Measurements from ENCODE around the gene MSX1. TPM values are rescaled to one million over a fixed set of nuclear protein-coding genes. Genes with fewer than 3 reads are reported as not detected.
"Not testable (repeated sequence)": the region's sequence is repeated elsewhere in the genome, so short reads cannot be mapped to it uniquely, and the experiment has no call there.

MSX1 gene
- total RNA-seq, 1 experiment from 2014 or later: not detected

- H3K9me3 ChIP-seq (ENCODE audit: insufficient read depth, low read depth): no peaks in the 10 kb centered on the region
- H3K27ac ChIP-seq: no peak overlapping the region
- no peak overlapping the region for H3K4me2 ChIP-seq
- H3K36me3 ChIP-seq (ENCODE audit: low read depth): no peaks in the 10 kb centered on the region
- H4K20me1 ChIP-seq (ENCODE audit: insufficient read depth): no peaks in the 10 kb centered on the region
- no peak for DNase-seq
- no peaks in the 10 kb centered on the region for H3K27me3 ChIP-seq (ENCODE audit: insufficient read depth, low read depth)
- no TSS peak for BruUV-seq (replicated peaks)
- no peaks in the 10 kb centered on the region for H3F3A ChIP-seq (ENCODE audit: insufficient read depth, low read depth)
- H3K79me2 ChIP-seq (ENCODE audit: low read depth): no peaks in the 10 kb centered on the region
- TF ChIP-seq EZH2 (IDR thresholded peaks at IDR 0.05; ENCODE audit: low read depth) (no peak), CTCF (conservative IDR thresholded peaks at IDR 0.05) (no peak)
- POLR2A ChIA-PET (ENCODE audit: unreplicated experiment): no interaction called here
- no peak overlapping the region for H3K4me3 ChIP-seq
- intact Hi-C loops (cut with micrococcal nuclease; ENCODE audit: unreplicated experiment): no loop called here
- H3K9me2 ChIP-seq (ENCODE audit: insufficient read depth): no peaks in the 10 kb centered on the region
- no peak overlapping the region for H2AFZ ChIP-seq
- H3K4me1 ChIP-seq (replicated peaks; ENCODE audit: insufficient read depth): no peaks in the 10 kb centered on the region
- CTCF ChIA-PET: no interaction called here
Measured at GRCh38 chr4:4820261-4820660, 39.2 kb upstream of the MSX1 start.

- no peak overlapping the region for H2AFZ ChIP-seq
- no TSS peak for BruUV-seq (replicated peaks)
- intact Hi-C loops (cut with micrococcal nuclease; ENCODE audit: unreplicated experiment): no loop called here
- CTCF ChIA-PET: no interaction called here
- H3K9me3 ChIP-seq (ENCODE audit: insufficient read depth, low read depth): no peaks in the 10 kb centered on the region
- no peaks in the 10 kb centered on the region for H3K4me1 ChIP-seq (replicated peaks; ENCODE audit: insufficient read depth)
- H3K9me2 ChIP-seq (ENCODE audit: insufficient read depth): no peaks in the 10 kb centered on the region
- no peak overlapping the region for H3K4me2 ChIP-seq
- no peaks in the 10 kb centered on the region for H3K36me3 ChIP-seq (ENCODE audit: low read depth)
- no peak overlapping the region for H3K27ac ChIP-seq
- no peak for DNase-seq
- H3K79me2 ChIP-seq (ENCODE audit: low read depth): no peaks in the 10 kb centered on the region
- H4K20me1 ChIP-seq (ENCODE audit: insufficient read depth): no peaks in the 10 kb centered on the region
- no peak overlapping the region for H3K4me3 ChIP-seq
- TF ChIP-seq CTCF (conservative IDR thresholded peaks at IDR 0.05) (no peak), EZH2 (IDR thresholded peaks at IDR 0.05; ENCODE audit: low read depth) (no peak)
- no peaks in the 10 kb centered on the region for H3K27me3 ChIP-seq (ENCODE audit: insufficient read depth, low read depth)
- no peaks in the 10 kb centered on the region for H3F3A ChIP-seq (ENCODE audit: insufficient read depth, low read depth)
- POLR2A ChIA-PET (ENCODE audit: unreplicated experiment): no interaction called here
Measured at GRCh38 chr4:4820739-4821138, 38.7 kb upstream of the MSX1 start.

GRCh38 chr4:4821577-4821976 lies 37.9 kb upstream of the MSX1 start:
- Histone ChIP-seq H3K9me3 (ENCODE audit: insufficient read depth, low read depth) (no peaks in the 10 kb centered on the region), H3K27ac (no peak overlapping the region), H3K4me3 (no peak overlapping the region), H3K4me1 (replicated peaks; ENCODE audit: insufficient read depth) (no peaks in the 10 kb centered on the region), H3K36me3 (ENCODE audit: low read depth) (no peaks in the 10 kb centered on the region), H3K79me2 (ENCODE audit: low read depth) (no peaks in the 10 kb centered on the region), H4K20me1 (ENCODE audit: insufficient read depth) (no peaks in the 10 kb centered on the region), H2AFZ (no peak overlapping the region), H3K4me2 (no peak overlapping the region), H3K9me2 (ENCODE audit: insufficient read depth) (no peaks in the 10 kb centered on the region), H3K27me3 (ENCODE audit: insufficient read depth, low read depth) (no peaks in the 10 kb centered on the region), H3F3A (ENCODE audit: insufficient read depth, low read depth) (no peaks in the 10 kb centered on the region)
- TF ChIP-seq CTCF (conservative IDR thresholded peaks at IDR 0.05): no peak
- ChIA-PET CTCF (no interaction called here), POLR2A (ENCODE audit: unreplicated experiment) (no interaction called here)
- intact Hi-C loops (cut with micrococcal nuclease; ENCODE audit: unreplicated experiment): no loop called here
- BruUV-seq (replicated peaks): no TSS peak
- no peak for DNase-seq

- H3K27me3 ChIP-seq (ENCODE audit: insufficient read depth, low read depth); H4K20me1 ChIP-seq (ENCODE audit: insufficient read depth); H3K9me3 ChIP-seq (ENCODE audit: insufficient read depth, low read depth); DNase-seq; H3K36me3 ChIP-seq (ENCODE audit: low read depth); H3K27ac ChIP-seq; BruUV-seq (replicated peaks); H3K4me1 ChIP-seq (replicated peaks; ENCODE audit: insufficient read depth); H3K9me2 ChIP-seq (ENCODE audit: insufficient read depth); H2AFZ ChIP-seq; H3K79me2 ChIP-seq (ENCODE audit: low read depth); intact Hi-C loops (cut with micrococcal nuclease; ENCODE audit: unreplicated experiment); CTCF ChIA-PET; H3K4me3 ChIP-seq; POLR2A ChIA-PET (ENCODE audit: unreplicated experiment); H3K4me2 ChIP-seq; H3F3A ChIP-seq (ENCODE audit: insufficient read depth, low read depth): not testable (repeated sequence)
Measured at GRCh38 chr4:4822286-4822685, 37.2 kb upstream of the MSX1 start.
